Transverse colon (tissue), 4 donors: ENCODE data around the gene CACNA2D2. TPM values are rescaled to one million over a fixed set of nuclear protein-coding genes. Genes with fewer than 3 reads are reported as not detected.
"Not testable (repeated sequence)": the region's sequence is repeated elsewhere in the genome, so short reads cannot be mapped to it uniquely, and the experiment has no call there.

Experiments used
- DNase-seq: peaks from one replicate; pipeline ENCODE4 v3.0.0-alpha.2; 2019
- H3K27ac ChIP-seq, 4 donors: fragments of 200-600 bp; sonication (generic); 2 replicates each; pipeline ENCODE4 v1.5.1; 2016 to 2018; ENCODE audit warnings: inconsistent platforms in 4 of 4
- H3K27me3 ChIP-seq: fragments of 200-600 bp; sonication (generic); 2 replicates; pipeline ENCODE4 v1.5.1; 2017; ENCODE audit warnings: inconsistent platforms
- H3K36me3 ChIP-seq, 4 donors: fragments of 200-600 bp; sonication (generic); 2 replicates each; pipeline ENCODE4 v1.5.1; 2017 to 2019; ENCODE audit warnings: inconsistent platforms in 4 of 4
- H3K4me1 ChIP-seq, 4 donors: fragments of 200-600 bp; sonication (generic); 2 replicates each; pipeline ENCODE4 v1.5.1; 2017 to 2020; ENCODE audit warnings: inconsistent platforms in 4 of 4
- H3K4me3 ChIP-seq, 4 donors: fragments of 200-600 bp; sonication (generic); 1 replicate in 1 of 4; 2 replicates in 3 of 4; pipeline versions ENCODE4 v1.5.1 to v1.6.1; 2017 to 2019; ENCODE audit warnings: inconsistent platforms in 4 of 4
- H3K9me3 ChIP-seq, 2 donors: fragments of 200-600 bp; sonication (generic); 2 replicates each; pipeline ENCODE4 v1.5.1; 2017 to 2019; ENCODE audit warnings: inconsistent platforms in 2 of 2
- CTCF ChIP-seq, 5 experiments: fragments of 200-600 bp in 3 of 5; fragments of 450-650 bp in 2 of 5; sonication (generic) in 3 of 5; IDR thresholded peaks; 1 replicate in 2 of 5; 2 replicates in 3 of 5; pipeline ENCODE4 v1.5.1; 2016 to 2017; ENCODE audit warnings: antibody characterized with exemption in 5 of 5, inconsistent platforms in 3 of 5, mild to moderate bottlenecking in 2 of 5, moderate library complexity in 1 of 5
- EP300 ChIP-seq: sonication (generic); formaldehyde crosslinking; IDR thresholded peaks from one replicate; pipeline ENCODE4 v1.6.1; 2017; ENCODE audit warnings: antibody characterized with exemption, low read depth
- POLR2A ChIP-seq: fragments of 450-650 bp; IDR thresholded peaks from one replicate; pipeline ENCODE4 v1.6.1; 2016; ENCODE audit warnings: antibody characterized with exemption, mild to moderate bottlenecking, moderate library complexity
- POLR2AphosphoS5 ChIP-seq, 3 donors: sonication (generic); formaldehyde crosslinking; IDR thresholded peaks; one replicate each; pipeline ENCODE4 v1.6.1; 2016; ENCODE audit warnings: antibody characterized with exemption in 3 of 3
- WGBS, 2 donors: methylation state at CpG; one replicate each; pipeline ENCODE4 v1.1.5; 2018; ENCODE audit warnings: low coverage in 1 of 2; 5-methylcytosine and 5-hydroxymethylcytosine counted together
- in situ Hi-C, 4 donors: fragments of 200-750 bp; cut with MboI; loops; one replicate each; pipeline versions ENCODE4 v1.15.0 to v1.15.1; 2017; ENCODE audit warnings: low sequenced_read_pairs in 3 of 4, low pct_ligation_motif_present in 1 of 4, low pct_unique_long_range_greater_than_20kb in 1 of 4
- intact Hi-C: fragments of 100-400 bp; cut with DNase I; formaldehyde crosslinking; loops from one replicate; pipeline ENCODE4 v1.15.1; 2023; ENCODE audit warnings: low total_unique reads
- total RNA-seq, 4 donors: library from RNA; depleted of rRNA; stranded (reverse); fragments of >200 nt; gene quantifications; one replicate each; pipeline ENCODE4 v1.1.0, GENCODE V29; 2016

The CACNA2D2 gene
- total RNA-seq, 4 donors from 2014 or later, result 0.48 to 2.2 (median 0.87) TPM

GRCh38 chr3:50518436-50518835 lies 15.0 kb upstream of the CACNA2D2 start:
- intact Hi-C loops (no loop called here), in situ Hi-C loops (no loop called here)
- 93% methylated on average over 7 of the region's 7 CpGs; no CpG with 5 or more reads in 1 of the 2 donors for WGBS, 2 donors
- H3K4me3 ChIP-seq, result no peak overlapping the region
- no peaks in the 10 kb centered on the region for H3K9me3 ChIP-seq
- no peak for DNase-seq
- no peak overlapping the region for H3K27ac ChIP-seq
- H3K36me3 ChIP-seq, result no peaks in the 10 kb centered on the region
- H3K27me3 ChIP-seq, result no peaks in the 10 kb centered on the region
- peaks cover 11 to 15% (median 12%) of the 10 kb centered on the region in 4 donors for H3K4me1 ChIP-seq
- TF ChIP-seq CTCF (IDR thresholded peaks at IDR 0.05) (no peak), POLR2AphosphoS5 (IDR thresholded peaks at IDR 0.05) (no peak), EP300 (no peak), POLR2A (no peak)

GRCh38 chr3:50517721-50518206 lies 14.3 kb upstream of the CACNA2D2 start:
- WGBS, 2 donors, result 87 to 90% methylated on average over 3 to 4 of the region's 4 CpGs
- DNase-seq, result no peak
- no peak overlapping the region for H3K27ac ChIP-seq
- no peaks in the 10 kb centered on the region for H3K9me3 ChIP-seq
- no peaks in the 10 kb centered on the region for H3K27me3 ChIP-seq
- intact Hi-C loops, result no loop called here
- no peaks in the 10 kb centered on the region for H3K36me3 ChIP-seq
- peaks cover 11 to 15% (median 12%) of the 10 kb centered on the region in 4 donors for H3K4me1 ChIP-seq
- no peak for TF ChIP-seq CTCF (IDR thresholded peaks at IDR 0.05)
- no peak for TF ChIP-seq EP300
- no peak for TF ChIP-seq POLR2AphosphoS5 (IDR thresholded peaks at IDR 0.05)
- no peak for TF ChIP-seq POLR2A
- H3K4me3 ChIP-seq, result no peak overlapping the region
- in situ Hi-C loops, result no loop called here

- Histone ChIP-seq H3K36me3 (no peaks in the 10 kb centered on the region), H3K9me3 (no peaks in the 10 kb centered on the region), H3K27me3 (no peaks in the 10 kb centered on the region), H3K4me3 (no peak overlapping the region), H3K27ac (peak overlapping the region in 2 of 4 donors; percentile 20 to 72), H3K4me1 (peaks cover 11 to 15% (median 12%) of the 10 kb centered on the region in 4 donors)
- intact Hi-C loops (no loop called here), in situ Hi-C loops (no loop called here)
- 73% methylated on average over 3 of the region's 4 CpGs; no CpG with 5 or more reads in 1 of the 2 donors for WGBS, 2 donors
- TF ChIP-seq EP300, result no peak
- TF ChIP-seq POLR2A, result no peak
- TF ChIP-seq POLR2AphosphoS5 (IDR thresholded peaks at IDR 0.05), result no peak
- TF ChIP-seq CTCF (IDR thresholded peaks at IDR 0.05), result no peak
- no peak for DNase-seq
These were observed 13.0 kb upstream of the CACNA2D2 start for GRCh38 chr3:50516440-50516871.

- intact Hi-C loops, result no loop called here
- H3K27ac ChIP-seq, result peak overlapping the region in 3 of 4 donors; percentile 20 to 72 (median 33)
- H3K4me3 ChIP-seq, result peak overlapping the region in 1 of 4 donors; percentile 7
- no peak for TF ChIP-seq CTCF (IDR thresholded peaks at IDR 0.05)
- TF ChIP-seq POLR2A, result no peak
- TF ChIP-seq EP300, result no peak
- TF ChIP-seq POLR2AphosphoS5 (IDR thresholded peaks at IDR 0.05), result no peak
- H3K4me1 ChIP-seq, result peaks cover 11 to 15% (median 12%) of the 10 kb centered on the region in 4 donors
- H3K9me3 ChIP-seq, result no peaks in the 10 kb centered on the region
- WGBS, 2 donors, result 7 to 16% methylated on average over 8 to 22 of the region's 22 CpGs
- H3K27me3 ChIP-seq, result no peaks in the 10 kb centered on the region
- DNase-seq, result peak; percentile 28
- in situ Hi-C loops, result no loop called here
- no peaks in the 10 kb centered on the region for H3K36me3 ChIP-seq
These were observed 12.4 kb upstream of the CACNA2D2 start for GRCh38 chr3:50515565-50516439.

GRCh38 chr3:50512908-50513307 lies 9.5 kb upstream of the CACNA2D2 start:
- intact Hi-C loops, in situ Hi-C loops, H3K27me3 ChIP-seq, DNase-seq, H3K9me3 ChIP-seq, H3K27ac ChIP-seq, H3K4me3 ChIP-seq, H3K36me3 ChIP-seq: not testable (repeated sequence)
- peaks cover 11 to 15% (median 12%) of the 10 kb centered on the region in 4 donors for H3K4me1 ChIP-seq
- 84 to 90% methylated on average over 4 to 8 of the region's 8 CpGs for WGBS, 2 donors
